HG02571 (cell line): Measurements from ENCODE around the gene DPY19L3.
"Not testable (repeated sequence)": the region's sequence is repeated elsewhere in the genome, so short reads cannot be mapped to it uniquely, and the experiment has no call there.

Experiments used
- ATAC-seq: cut with Tn5 transposase; IDR thresholded peaks from one replicate; pipeline ENCODE4 v1.9.1; 2021; ENCODE audit warnings: mild to moderate bottlenecking, moderate library complexity; ENCODE audit not compliant: unreplicated experiment

The DPY19L3 gene

GRCh38 chr19:32442650-32443049 is 37.1 kb downstream of the DPY19L3 start:
- ATAC-seq, result no peak

- not testable (repeated sequence) for ATAC-seq
These were observed 42.0 kb downstream of the DPY19L3 start for GRCh38 chr19:32447534-32447933.

- ATAC-seq, result no peak
These were observed 42.5 kb downstream of the DPY19L3 start for GRCh38 chr19:32448026-32448425.

GRCh38 chr19:32450217-32450616 is 44.6 kb downstream of the DPY19L3 start:
- no peak for ATAC-seq

GRCh38 chr19:32453736-32454135 is 48.2 kb downstream of the DPY19L3 start:
- ATAC-seq, result no peak

GRCh38 chr19:32456406-32456805 is 50.8 kb downstream of the DPY19L3 start:
- ATAC-seq, result no peak

- no peak for ATAC-seq
These were observed 52.1 kb downstream of the DPY19L3 start for GRCh38 chr19:32457571-32458158.

GRCh38 chr19:32458500-32459123 is 53.0 kb downstream of the DPY19L3 start:
- ATAC-seq, result peak; percentile 79

- ATAC-seq, result no peak
These were observed 53.8 kb downstream of the DPY19L3 start for GRCh38 chr19:32459204-32459865.

GRCh38 chr19:32460476-32460875 is 54.9 kb downstream of the DPY19L3 start:
- ATAC-seq, result no peak

GRCh38 chr19:32464279-32464678 is 58.7 kb downstream of the DPY19L3 start:
- ATAC-seq, result no peak

- ATAC-seq, result no peak
These were observed 59.6 kb downstream of the DPY19L3 start for GRCh38 chr19:32465176-32465575.

GRCh38 chr19:32469795-32470194 is 64.2 kb downstream of the DPY19L3 start:
- ATAC-seq, result no peak

- ATAC-seq, result no peak
These were observed 65.5 kb downstream of the DPY19L3 start for GRCh38 chr19:32471095-32471494.

- no peak for ATAC-seq
These were observed 66.2 kb downstream of the DPY19L3 start for GRCh38 chr19:32471811-32472210.

GRCh38 chr19:32475141-32476031 is 69.8 kb downstream of the DPY19L3 start:
- ATAC-seq, result no peak

- no peak for ATAC-seq
These were observed 70.4 kb downstream of the DPY19L3 start for GRCh38 chr19:32476032-32476350.

GRCh38 chr19:32480321-32480720 is 74.8 kb downstream of the DPY19L3 start:
- no peak for ATAC-seq

- ATAC-seq, result no peak
These were observed 78.0 kb downstream of the DPY19L3 start for GRCh38 chr19:32483574-32483973.

- no peak for ATAC-seq
These were observed 84.4 kb downstream of the DPY19L3 start for GRCh38 chr19:32489971-32490370.

GRCh38 chr19:32497391-32497790 is 91.8 kb downstream of the DPY19L3 start:
- no peak for ATAC-seq
